ENCODE measurements around the gene LIPC. TPM values are rescaled to one million over a fixed set of nuclear protein-coding genes. Genes with fewer than 3 reads are reported as not detected.

Gene LIPC
- total and polyA plus RNA-seq, 2 donors (not counting 3 experiments of a cell fraction or from before 2014, with no cell fraction given), result not detected

DNA sequence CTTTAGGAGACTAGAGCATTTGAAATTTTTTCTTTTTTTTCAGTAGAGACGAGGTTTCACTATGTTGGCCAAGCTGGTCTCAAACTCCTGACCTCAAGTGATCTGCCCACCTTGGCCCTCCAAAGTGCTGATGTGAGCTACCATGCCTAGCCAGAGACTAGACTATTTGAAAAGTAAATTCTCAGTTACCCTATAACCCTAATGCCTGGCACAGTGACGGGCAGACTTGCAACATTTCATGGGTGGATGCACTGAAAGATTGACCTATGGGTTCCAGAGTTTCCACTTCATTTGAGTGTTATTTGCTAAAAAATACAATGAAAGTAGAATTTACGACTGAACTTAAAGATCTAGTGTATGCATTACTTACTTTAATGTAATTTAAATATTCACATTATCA lies 45.7 kb upstream of the LIPC start:
- dilution Hi-C loops (cut with MboI; ENCODE audit: extremely low pct_ligation_motif_present, low sequenced_read_pairs), result no loop called here
- CTCF ChIA-PET, result interaction anchor here (0.5 kb wide), 1 partner anchor 1206 kb away, joined by 3 read pairs; no protein-coding TSS in a partner anchor
- Histone ChIP-seq H3K27ac (ENCODE audit: insufficient read depth, low read depth, low read length) (no peak overlapping the region), H3K4me1 (ENCODE audit: control insufficient read depth, extremely low read depth, insufficient read depth, low read length) (no peaks in the 10 kb centered on the region), H3K27me3 (ENCODE audit: control insufficient read depth in 2 of 2, insufficient read depth in 2 of 2, low read length in 2 of 2) (peaks cover 3 to 9% of the 10 kb centered on the region in 2 experiments), H4K20me1 (replicated peaks; ENCODE audit: control insufficient read depth, extremely low read depth, insufficient read depth, low read length) (no peaks in the 10 kb centered on the region), H3K9ac (replicated peaks; ENCODE audit: extremely low read depth, insufficient read depth, low read length) (no peak overlapping the region), H3K4me2 (ENCODE audit: insufficient read depth, low read length) (no peak overlapping the region), H2AFZ (ENCODE audit: low read depth, low read length) (no peak overlapping the region), H3K4me3 (replicated peaks in 1 of 3; ENCODE audit: insufficient read depth in 1 of 3, low read depth in 1 of 3, low read length in 3 of 3) (no peak overlapping the region), H3K9me1 (replicated peaks; ENCODE audit: control insufficient read depth, extremely low read depth, insufficient read depth, low read length) (no peaks in the 10 kb centered on the region), H3K79me2 (ENCODE audit: control insufficient read depth, insufficient read depth, low read length) (no peaks in the 10 kb centered on the region), H3K36me3 (ENCODE audit: control insufficient read depth in 2 of 2, extremely low read depth in 1 of 2, insufficient read depth in 2 of 2, low read length in 2 of 2) (no peaks in the 10 kb centered on the region), H3K9me3 (replicated peaks; ENCODE audit: control insufficient read depth, insufficient read depth, low read length) (no peaks in the 10 kb centered on the region)
- FAIRE-seq (no peak), DNase-seq (ENCODE audit: low read depth, low spot score) (no peak)
- no TSS peak for BruUV-seq (replicated peaks)
- TF ChIP-seq, protein P1, sequence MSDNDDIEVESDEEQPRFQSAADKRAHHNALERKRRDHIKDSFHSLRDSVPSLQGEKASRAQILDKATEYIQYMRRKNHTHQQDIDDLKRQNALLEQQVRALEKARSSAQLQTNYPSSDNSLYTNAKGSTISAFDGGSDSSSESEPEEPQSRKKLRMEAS (IDR thresholded peaks at IDR 0.05; ENCODE audit: insufficient read depth, insufficient read length), result no peak
- no peak for TF ChIP-seq JUN (IDR thresholded peaks at IDR 0.05; ENCODE audit: borderline replicate concordance, insufficient read depth, insufficient read length, low read depth)
- TF ChIP-seq POLR2AphosphoS5 (IDR thresholded peaks at IDR 0.05; ENCODE audit: insufficient read depth, low read depth, low read length), result no peak
- TF ChIP-seq, protein P2, sequence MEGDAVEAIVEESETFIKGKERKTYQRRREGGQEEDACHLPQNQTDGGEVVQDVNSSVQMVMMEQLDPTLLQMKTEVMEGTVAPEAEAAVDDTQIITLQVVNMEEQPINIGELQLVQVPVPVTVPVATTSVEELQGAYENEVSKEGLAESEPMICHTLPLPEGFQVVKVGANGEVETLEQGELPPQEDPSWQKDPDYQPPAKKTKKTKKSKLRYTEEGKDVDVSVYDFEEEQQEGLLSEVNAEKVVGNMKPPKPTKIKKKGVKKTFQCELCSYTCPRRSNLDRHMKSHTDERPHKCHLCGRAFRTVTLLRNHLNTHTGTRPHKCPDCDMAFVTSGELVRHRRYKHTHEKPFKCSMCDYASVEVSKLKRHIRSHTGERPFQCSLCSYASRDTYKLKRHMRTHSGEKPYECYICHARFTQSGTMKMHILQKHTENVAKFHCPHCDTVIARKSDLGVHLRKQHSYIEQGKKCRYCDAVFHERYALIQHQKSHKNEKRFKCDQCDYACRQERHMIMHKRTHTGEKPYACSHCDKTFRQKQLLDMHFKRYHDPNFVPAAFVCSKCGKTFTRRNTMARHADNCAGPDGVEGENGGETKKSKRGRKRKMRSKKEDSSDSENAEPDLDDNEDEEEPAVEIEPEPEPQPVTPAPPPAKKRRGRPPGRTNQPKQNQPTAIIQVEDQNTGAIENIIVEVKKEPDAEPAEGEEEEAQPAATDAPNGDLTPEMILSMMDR (IDR thresholded peaks at IDR 0.05; ENCODE audit: extremely low read depth in 1 of 2, insufficient read depth in 1 of 2, low read depth in 1 of 2, low read length in 2 of 2), result no peak
- no peak for TF ChIP-seq FOS (IDR thresholded peaks at IDR 0.05; ENCODE audit: borderline replicate concordance, insufficient read depth, low read length)
- TF ChIP-seq POLR2A (IDR thresholded peaks at IDR 0.05; ENCODE audit: low read depth, low read length), result no peak
- TF ChIP-seq EZH2 (IDR thresholded peaks at IDR 0.05; ENCODE audit: borderline replicate concordance, low read depth, low read length, severe bottlenecking), result no peak
- no peak for TF ChIP-seq GATA2 (IDR thresholded peaks at IDR 0.05; ENCODE audit: insufficient read depth, insufficient read length, low read depth, low read length)
- no peak for TF ChIP-seq MYC (IDR thresholded peaks at IDR 0.05; ENCODE audit: low read depth, low read length)
- intact Hi-C loops (cut with micrococcal nuclease), result no loop called here
- POLR2A ChIA-PET, result no interaction called here

Measured in endothelial cell of umbilical vein (primary cell).